Natural killer cell (primary cell): ENCODE results near the gene SDR39U1. TPM values are rescaled to one million over a fixed set of nuclear protein-coding genes. Genes with fewer than 3 reads are reported as not detected.

Experiments used
- ATAC-seq, 3 donors: fragments of 150-1000 bp in 2 of 3; fragments of 200-7000 bp in 1 of 3; cut with Tn5 transposase; 1 replicate in 1 of 3; 2 replicates in 2 of 3; pipeline ENCODE4 v1.10.0; 2021; ENCODE audit warnings: mild to moderate bottlenecking in 2 of 3, moderate library complexity in 2 of 3
- DNase-seq, 2 donors: peaks; one replicate each; pipeline versions ENCODE4 v3.0.0 to v3.0.0-alpha.2; 2013 to 2021; ENCODE audit warnings: mixed read lengths in 1 of 2
- H3K27ac ChIP-seq: one replicate; pipeline ENCODE4 v1.5.1; 2013; ENCODE audit warnings: mild to moderate bottlenecking, low read length
- H3K27me3 ChIP-seq: one replicate; pipeline ENCODE4 v1.6.1; 2013; ENCODE audit warnings: low read length; ENCODE audit not compliant: control insufficient read depth, insufficient read depth
- H3K36me3 ChIP-seq: one replicate; pipeline ENCODE4 v1.6.1; 2013; ENCODE audit warnings: low read length; ENCODE audit not compliant: control insufficient read depth, insufficient read depth
- H3K4me1 ChIP-seq: one replicate; pipeline ENCODE4 v1.6.1; 2013; ENCODE audit warnings: low read length; ENCODE audit not compliant: control insufficient read depth, insufficient read depth
- H3K4me3 ChIP-seq: one replicate; pipeline ENCODE4 v1.5.1; 2013; ENCODE audit warnings: low read length
- H3K9me3 ChIP-seq: one replicate; pipeline ENCODE4 v1.6.1; 2013; ENCODE audit warnings: low read length; ENCODE audit not compliant: control insufficient read depth, insufficient read depth
- H3K27ac Mint-ChIP-seq, 2 donors: one replicate each; pipeline ENCODE4 v1.8.0; 2022; ENCODE audit warnings: mild to moderate bottlenecking in 2 of 2, mixed read lengths in 2 of 2, moderate library complexity in 1 of 2
- H3K27me3 Mint-ChIP-seq, 2 donors: one replicate each; pipeline ENCODE4 v1.8.0; 2022; ENCODE audit warnings: low read depth in 2 of 2, mixed read lengths in 2 of 2
- H3K36me3 Mint-ChIP-seq: one replicate; pipeline ENCODE4 v1.8.0; 2022; ENCODE audit warnings: mixed read lengths
- H3K4me1 Mint-ChIP-seq, 2 donors: one replicate each; pipeline ENCODE4 v1.8.0; 2022; ENCODE audit warnings: mixed read lengths in 2 of 2
- H3K4me3 Mint-ChIP-seq: one replicate; pipeline ENCODE4 v1.8.0; 2022; ENCODE audit warnings: mild to moderate bottlenecking, moderate library complexity, mixed read lengths
- H3K9me3 Mint-ChIP-seq, 2 donors: one replicate each; pipeline ENCODE4 v1.8.0; 2022; ENCODE audit warnings: mixed read lengths in 2 of 2
- CTCF ChIP-seq: fragments of 200-600 bp; IDR thresholded peaks from one replicate; pipeline ENCODE4 v1.8.0; 2022; ENCODE audit warnings: antibody characterized with exemption
- WGBS: methylation state at CpG from one replicate; pipeline ENCODE4 v1.1.7; 2013; ENCODE audit warnings: missing lambda C conversion rate; ENCODE audit not compliant: insufficient coverage; 5-methylcytosine and 5-hydroxymethylcytosine counted together
- intact Hi-C: fragments of 100-400 bp; cut with micrococcal nuclease; formaldehyde crosslinking; loops from one replicate; pipeline ENCODE4 v1.14.2; 2022
- total RNA-seq, 4 donors: library from RNA; stranded (reverse); fragments of 120-200 nt in 1 of 4; gene quantifications; one replicate each; pipeline versions ENCODE4 v1.2.3 to v1.2.4, GENCODE V29; 2013 to 2022

The SDR39U1 gene
- total RNA-seq, 3 donors from 2014 or later (not counting 1 experiment from before 2014, with no cell fraction given), result 97.1 to 106 (median 100) TPM

- no peak for DNase-seq
- H3K9me3 ChIP-seq, result no peaks in the 10 kb centered on the region
- H3K27me3 ChIP-seq, result no peaks in the 10 kb centered on the region
- Mint-ChIP-seq H3K9me3 (no peaks in the 10 kb centered on the region), H3K27ac (no peak overlapping the region), H3K27me3 (peaks cover 0 to 11% of the 10 kb centered on the region in 2 donors), H3K36me3 (no peaks in the 10 kb centered on the region), H3K4me1 (no peaks in the 10 kb centered on the region), H3K4me3 (no peak overlapping the region)
- no peaks in the 10 kb centered on the region for H3K36me3 ChIP-seq
- peaks cover 5% of the 10 kb centered on the region for H3K4me1 ChIP-seq
- no peak overlapping the region for H3K27ac ChIP-seq
- no peak for TF ChIP-seq CTCF
- 71% methylated on average over 6 of the region's 6 CpGs for WGBS
- ATAC-seq, result no peak
- intact Hi-C loops, result no loop called here
- H3K4me3 ChIP-seq, result no peak overlapping the region
Observed at GRCh38 chr14:24418492-24418873, 24.1 kb downstream of the SDR39U1 start.

- no peak for DNase-seq
- Mint-ChIP-seq H3K4me1 (no peaks in the 10 kb centered on the region), H3K27me3 (peaks cover 0 to 11% of the 10 kb centered on the region in 2 donors), H3K4me3 (no peak overlapping the region), H3K36me3 (no peaks in the 10 kb centered on the region), H3K9me3 (no peaks in the 10 kb centered on the region), H3K27ac (no peak overlapping the region)
- Histone ChIP-seq H3K27me3 (no peaks in the 10 kb centered on the region), H3K9me3 (no peaks in the 10 kb centered on the region), H3K4me3 (no peak overlapping the region), H3K27ac (no peak overlapping the region), H3K36me3 (no peaks in the 10 kb centered on the region), H3K4me1 (peaks cover 4% of the 10 kb centered on the region)
- no peak for ATAC-seq
- 86% methylated on average over 6 of the region's 6 CpGs for WGBS
- TF ChIP-seq CTCF, result no peak
- intact Hi-C loops, result no loop called here
Observed at GRCh38 chr14:24417832-24418491, 24.6 kb downstream of the SDR39U1 start.

GRCh38 chr14:24416932-24417619 is 25.5 kb downstream of the SDR39U1 start:
- H3K27ac Mint-ChIP-seq, result no peak overlapping the region

More at GRCh38 chr14:24416932-24417619, 25.5 kb downstream of the SDR39U1 start:
- no peak overlapping the region for H3K27ac ChIP-seq
- no peak overlapping the region for H3K4me3 Mint-ChIP-seq
- WGBS, result 90% methylated on average over 16 of the region's 16 CpGs
- H3K9me3 ChIP-seq, result no peaks in the 10 kb centered on the region
- peaks cover 0 to 11% of the 10 kb centered on the region in 2 donors for H3K27me3 Mint-ChIP-seq
- no peaks in the 10 kb centered on the region for H3K27me3 ChIP-seq
- H3K36me3 ChIP-seq, result no peaks in the 10 kb centered on the region
- no peaks in the 10 kb centered on the region for H3K4me1 Mint-ChIP-seq
- no peak for TF ChIP-seq CTCF
- intact Hi-C loops, result no loop called here
- H3K4me1 ChIP-seq, result no peaks in the 10 kb centered on the region
- no peak for ATAC-seq
- no peaks in the 10 kb centered on the region for H3K36me3 Mint-ChIP-seq
- no peaks in the 10 kb centered on the region for H3K9me3 Mint-ChIP-seq
- no peak overlapping the region for H3K4me3 ChIP-seq
- DNase-seq, result no peak
